Fibroblast of villous mesenchyme (primary cell): Measurements from ENCODE around the gene PIGBOS1. TPM values are rescaled to one million over a fixed set of nuclear protein-coding genes. Genes with fewer than 3 reads are reported as not detected.
"Not testable (repeated sequence)": the region's sequence is repeated elsewhere in the genome, so short reads cannot be mapped to it uniquely, and the experiment has no call there.

Experiments
- DNase-seq: peaks from one replicate; pipeline ENCODE4 v3.0.0-alpha.2; 2010; ENCODE audit warnings: low read depth
- H3K4me3 ChIP-seq: 2 replicates; pipeline ENCODE4 v1.5.1; 2011; ENCODE audit warnings: low read depth, mild to moderate bottlenecking, low read length
- total RNA-seq: library from RNA; depleted of rRNA; stranded (reverse); fragments of >200 nt; gene quantifications from 2 replicates; pipeline ENCODE4 v1.2.3, GENCODE V29; 2012
- TF ChIP-seq, protein P1 (sequence below): IDR thresholded peaks from 2 replicates; pipeline ENCODE4 v1.5.1; 2012; ENCODE audit warnings: low read depth, mild to moderate bottlenecking, low read length; ENCODE audit not compliant: insufficient read depth

Gene PIGBOS1
- total RNA-seq, 1 donor = 7.3 TPM

DNA sequence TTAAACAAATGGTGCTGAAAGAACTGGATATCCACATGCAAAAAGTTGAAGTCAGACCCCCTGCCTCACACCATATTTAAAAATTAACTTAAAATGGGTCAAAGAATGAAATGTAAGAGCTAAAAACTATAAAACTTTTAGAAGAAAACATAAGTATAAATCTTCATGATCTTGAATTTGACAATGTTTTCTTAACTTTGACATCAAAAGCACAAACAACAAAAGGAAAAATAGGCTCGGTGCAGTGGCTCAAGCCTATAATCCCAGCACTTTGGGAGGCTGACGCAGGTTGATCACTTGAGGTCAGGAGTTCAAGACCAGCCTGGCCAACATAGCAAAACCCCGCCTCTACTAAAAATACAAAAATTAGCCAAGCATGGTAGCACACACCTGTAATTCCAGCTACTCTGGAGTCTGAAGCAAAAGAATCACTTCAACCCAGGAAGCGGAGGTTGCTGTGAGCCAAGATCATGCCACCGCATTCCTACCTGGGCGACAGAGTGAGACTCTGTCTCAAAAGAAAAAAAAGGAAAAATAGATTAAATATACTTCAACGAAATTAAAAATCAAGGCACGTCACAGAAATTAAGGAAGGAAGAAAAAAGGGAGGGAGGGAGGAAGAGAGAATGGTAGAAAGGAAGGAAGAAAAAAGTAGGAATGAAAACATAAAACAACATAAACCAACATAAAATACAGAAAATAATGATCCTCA is 30.8 kb downstream of the PIGBOS1 start:
- TF ChIP-seq, protein P1, sequence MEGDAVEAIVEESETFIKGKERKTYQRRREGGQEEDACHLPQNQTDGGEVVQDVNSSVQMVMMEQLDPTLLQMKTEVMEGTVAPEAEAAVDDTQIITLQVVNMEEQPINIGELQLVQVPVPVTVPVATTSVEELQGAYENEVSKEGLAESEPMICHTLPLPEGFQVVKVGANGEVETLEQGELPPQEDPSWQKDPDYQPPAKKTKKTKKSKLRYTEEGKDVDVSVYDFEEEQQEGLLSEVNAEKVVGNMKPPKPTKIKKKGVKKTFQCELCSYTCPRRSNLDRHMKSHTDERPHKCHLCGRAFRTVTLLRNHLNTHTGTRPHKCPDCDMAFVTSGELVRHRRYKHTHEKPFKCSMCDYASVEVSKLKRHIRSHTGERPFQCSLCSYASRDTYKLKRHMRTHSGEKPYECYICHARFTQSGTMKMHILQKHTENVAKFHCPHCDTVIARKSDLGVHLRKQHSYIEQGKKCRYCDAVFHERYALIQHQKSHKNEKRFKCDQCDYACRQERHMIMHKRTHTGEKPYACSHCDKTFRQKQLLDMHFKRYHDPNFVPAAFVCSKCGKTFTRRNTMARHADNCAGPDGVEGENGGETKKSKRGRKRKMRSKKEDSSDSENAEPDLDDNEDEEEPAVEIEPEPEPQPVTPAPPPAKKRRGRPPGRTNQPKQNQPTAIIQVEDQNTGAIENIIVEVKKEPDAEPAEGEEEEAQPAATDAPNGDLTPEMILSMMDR = no peak
- peak overlapping the region; percentile 92 for H3K4me3 ChIP-seq
- no peak for DNase-seq

DNA sequence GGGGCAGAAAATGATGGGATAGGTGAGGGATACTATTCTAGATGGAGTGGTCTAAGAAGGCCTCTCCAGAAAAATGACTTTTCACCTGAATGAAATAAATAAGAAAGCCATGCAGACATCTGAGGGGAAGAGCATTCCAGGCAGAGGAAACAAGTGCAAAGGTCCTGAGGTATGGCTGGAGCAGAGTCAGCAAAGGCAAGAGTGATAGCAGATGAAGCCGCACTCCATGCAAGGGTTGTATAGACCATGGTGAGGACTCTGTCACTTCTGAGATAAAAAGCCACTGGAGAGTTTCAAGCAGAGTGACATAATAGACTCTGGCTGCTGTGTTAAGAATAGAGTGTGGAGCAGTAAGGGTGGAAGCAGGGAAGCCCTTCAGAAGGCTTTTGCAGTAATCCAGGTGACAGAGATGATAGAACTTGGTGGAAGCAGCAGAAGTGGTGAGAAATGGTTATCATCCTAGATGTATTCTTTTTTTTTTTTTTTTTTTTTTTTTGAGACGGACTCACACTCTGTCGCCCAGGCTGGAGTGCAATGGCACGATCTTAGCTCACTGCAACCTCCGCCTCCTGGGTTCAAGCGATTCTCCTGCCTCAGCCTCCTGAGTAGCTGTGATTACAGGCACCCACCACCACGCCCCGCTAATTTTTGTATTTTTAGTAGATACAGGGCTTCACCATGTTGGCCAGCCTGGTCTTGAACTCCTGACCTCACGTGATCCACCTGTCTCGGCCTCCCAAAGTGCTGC is 32.3 kb downstream of the PIGBOS1 start:
- H3K4me3 ChIP-seq, DNase-seq: not testable (repeated sequence)

DNA sequence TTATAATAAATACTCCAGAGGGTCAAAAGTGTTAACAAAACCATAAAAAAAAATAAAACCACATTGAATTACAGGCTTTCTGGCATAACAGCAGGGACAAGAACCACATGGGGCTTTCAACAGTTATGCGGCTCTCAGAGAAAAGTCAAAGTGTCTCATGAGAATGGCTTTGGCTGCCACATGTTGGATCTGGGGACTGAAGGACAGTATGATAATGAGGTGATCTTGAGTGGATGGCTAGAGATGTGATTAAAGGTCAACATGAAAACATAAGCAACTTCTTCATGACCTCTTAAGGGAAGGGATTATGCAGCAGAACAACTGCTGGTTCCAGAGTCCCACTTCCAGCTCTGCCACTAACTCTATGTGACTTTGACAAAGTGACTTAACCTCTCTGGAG is 34.5 kb downstream of the PIGBOS1 start:
- no peak for DNase-seq
- TF ChIP-seq, protein P1 = no peak
- H3K4me3 ChIP-seq = no peak overlapping the region

DNA sequence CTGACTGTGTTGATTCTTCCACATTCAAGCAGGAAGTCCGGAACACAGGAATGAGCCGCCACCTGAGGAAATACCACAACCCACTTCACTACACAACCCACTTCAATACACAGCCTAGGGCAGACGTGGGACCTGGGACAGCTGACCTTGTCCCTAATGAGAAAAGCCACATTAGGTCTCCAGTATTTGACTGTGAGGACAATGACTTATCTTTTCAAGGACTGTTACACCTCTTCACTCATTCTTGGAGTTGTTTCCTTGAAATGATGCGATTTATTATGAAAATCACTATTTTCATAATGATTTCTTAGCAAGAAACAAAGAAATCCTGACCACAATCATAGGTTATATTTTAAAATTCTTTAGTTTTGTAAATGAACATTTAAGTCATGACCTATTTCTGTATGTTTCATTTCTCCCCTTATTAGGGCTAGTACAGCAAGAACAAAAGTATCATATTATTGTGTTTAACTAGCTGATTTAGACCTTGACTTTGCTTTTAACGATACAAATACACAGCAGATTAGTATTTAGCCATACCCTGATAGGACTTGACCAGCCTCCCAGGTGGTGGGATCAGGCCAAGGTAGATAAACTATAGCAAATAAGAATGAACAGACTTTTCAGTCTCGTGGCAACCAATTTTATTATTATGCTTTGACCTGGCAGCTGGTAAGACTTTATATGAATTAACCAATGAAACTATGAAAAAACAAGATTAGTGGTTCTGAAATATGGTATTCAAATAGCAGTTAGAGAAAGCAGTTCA is 35.4 kb downstream of the PIGBOS1 start:
- TF ChIP-seq, protein P1 = no peak
- no peak overlapping the region for H3K4me3 ChIP-seq
- no peak for DNase-seq

DNA sequence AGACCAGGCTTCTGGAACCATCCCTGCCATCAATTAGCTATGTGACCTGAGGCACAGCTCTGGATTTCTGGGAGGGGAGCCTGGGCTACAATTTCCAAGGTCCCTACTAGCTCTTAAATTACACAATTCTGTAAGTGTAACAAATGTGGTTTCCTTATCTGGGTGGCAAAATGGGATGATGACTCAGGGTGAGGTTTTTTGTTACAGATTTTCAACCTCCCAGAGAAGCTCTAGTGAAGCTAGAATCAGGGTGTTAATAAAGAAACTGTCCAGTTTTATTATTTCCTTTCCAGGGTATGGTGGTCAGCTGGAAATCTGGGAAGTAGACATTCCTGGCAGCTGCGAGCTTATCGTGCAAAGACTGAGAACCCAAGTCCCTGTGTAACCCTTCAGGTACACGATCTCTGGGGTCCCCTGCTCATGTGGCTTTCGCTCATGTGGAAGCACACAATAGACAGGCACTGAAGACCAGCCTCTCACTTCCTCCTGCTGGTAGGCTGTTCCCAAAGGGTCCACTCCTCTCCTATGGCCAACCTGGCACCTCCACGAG is 36.6 kb downstream of the PIGBOS1 start:
- TF ChIP-seq, protein P1 = no peak
- peak; percentile 96 for DNase-seq
- H3K4me3 ChIP-seq = peak overlapping the region; percentile 16

DNA sequence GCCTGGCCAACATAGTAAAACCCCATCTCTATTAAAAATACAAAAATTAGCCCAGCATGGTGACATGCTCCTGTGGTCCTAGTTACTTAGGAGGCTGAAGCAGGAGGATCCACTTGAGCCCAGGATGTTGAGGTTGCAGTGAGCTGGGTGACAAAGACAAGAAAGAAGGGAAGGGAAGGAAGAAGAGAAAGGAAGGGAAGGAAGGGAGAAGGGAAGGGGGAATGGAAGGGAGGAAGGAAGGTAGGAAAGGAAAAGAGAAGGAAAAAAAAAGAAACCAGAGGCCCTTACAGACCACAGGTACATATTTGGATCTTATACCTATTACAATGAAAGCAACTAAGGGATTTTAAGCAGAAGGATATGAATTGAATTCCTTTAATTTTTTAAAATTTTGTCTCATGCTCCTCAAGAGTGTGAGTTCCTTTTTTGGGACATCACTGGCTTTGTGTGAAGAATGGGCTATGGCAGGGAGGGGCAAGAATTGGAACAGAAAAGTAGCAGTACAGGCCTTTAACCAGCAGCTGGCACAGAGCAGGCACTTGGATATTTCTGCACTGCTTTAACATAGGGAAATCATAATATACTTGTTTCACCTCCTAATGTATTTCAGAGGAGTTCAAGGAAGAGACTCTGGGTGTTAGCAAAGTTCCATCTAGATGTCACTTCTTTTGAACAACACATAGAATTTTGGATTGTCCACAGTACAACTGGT is 37.2 kb downstream of the PIGBOS1 start:
- no peak overlapping the region for H3K4me3 ChIP-seq
- no peak for DNase-seq
- TF ChIP-seq, protein P1 = no peak

DNA sequence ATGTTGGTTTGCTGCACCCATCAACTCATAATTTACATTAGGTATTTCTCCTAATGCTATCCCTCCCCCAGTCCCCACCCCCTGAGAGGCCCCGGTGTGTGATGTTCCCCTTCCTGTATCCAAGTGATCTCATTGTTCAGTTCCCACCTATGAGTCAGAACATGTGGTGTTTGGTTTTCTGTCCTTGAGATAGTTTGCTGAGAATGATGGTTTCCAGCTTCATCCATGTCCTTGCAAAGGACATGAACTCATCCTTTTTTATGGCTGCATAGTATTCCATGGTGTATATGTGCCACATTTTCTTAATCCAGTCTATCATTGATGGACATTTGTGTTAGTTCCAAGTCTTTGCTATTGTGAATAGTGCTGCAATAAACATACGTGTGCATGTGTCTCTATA is 38.3 kb downstream of the PIGBOS1 start:
- H3K4me3 ChIP-seq, DNase-seq: not testable (repeated sequence)
